Transverse colon (tissue), 4 donors: ENCODE data around the gene CAPN1. TPM values are rescaled to one million over a fixed set of nuclear protein-coding genes. Genes with fewer than 3 reads are reported as not detected.

Source experiments
- DNase-seq: peaks from one replicate; pipeline ENCODE4 v3.0.0-alpha.2; 2019
- H3K27ac ChIP-seq, 4 donors: fragments of 200-600 bp; sonication (generic); 2 replicates each; pipeline ENCODE4 v1.5.1; 2016 to 2018; ENCODE audit warnings: inconsistent platforms in 4 of 4
- H3K27me3 ChIP-seq: fragments of 200-600 bp; sonication (generic); 2 replicates; pipeline ENCODE4 v1.5.1; 2017; ENCODE audit warnings: inconsistent platforms
- H3K36me3 ChIP-seq, 4 donors: fragments of 200-600 bp; sonication (generic); 2 replicates each; pipeline ENCODE4 v1.5.1; 2017 to 2019; ENCODE audit warnings: inconsistent platforms in 4 of 4
- H3K4me1 ChIP-seq, 4 donors: fragments of 200-600 bp; sonication (generic); 2 replicates each; pipeline ENCODE4 v1.5.1; 2017 to 2020; ENCODE audit warnings: inconsistent platforms in 4 of 4
- H3K4me3 ChIP-seq, 4 donors: fragments of 200-600 bp; sonication (generic); 1 replicate in 1 of 4; 2 replicates in 3 of 4; pipeline versions ENCODE4 v1.5.1 to v1.6.1; 2017 to 2019; ENCODE audit warnings: inconsistent platforms in 4 of 4
- H3K9me3 ChIP-seq, 2 donors: fragments of 200-600 bp; sonication (generic); 2 replicates each; pipeline ENCODE4 v1.5.1; 2017 to 2019; ENCODE audit warnings: inconsistent platforms in 2 of 2
- CTCF ChIP-seq, 5 experiments: fragments of 200-600 bp in 3 of 5; fragments of 450-650 bp in 2 of 5; sonication (generic) in 3 of 5; IDR thresholded peaks; 1 replicate in 2 of 5; 2 replicates in 3 of 5; pipeline ENCODE4 v1.5.1; 2016 to 2017; ENCODE audit warnings: antibody characterized with exemption in 5 of 5, inconsistent platforms in 3 of 5, mild to moderate bottlenecking in 2 of 5, moderate library complexity in 1 of 5
- EP300 ChIP-seq: sonication (generic); formaldehyde crosslinking; IDR thresholded peaks from one replicate; pipeline ENCODE4 v1.6.1; 2017; ENCODE audit warnings: antibody characterized with exemption, low read depth
- POLR2A ChIP-seq: fragments of 450-650 bp; IDR thresholded peaks from one replicate; pipeline ENCODE4 v1.6.1; 2016; ENCODE audit warnings: antibody characterized with exemption, mild to moderate bottlenecking, moderate library complexity
- POLR2AphosphoS5 ChIP-seq, 3 donors: sonication (generic); formaldehyde crosslinking; IDR thresholded peaks; one replicate each; pipeline ENCODE4 v1.6.1; 2016; ENCODE audit warnings: antibody characterized with exemption in 3 of 3
- WGBS, 2 donors: methylation state at CpG; one replicate each; pipeline ENCODE4 v1.1.5; 2018; ENCODE audit warnings: low coverage in 1 of 2; 5-methylcytosine and 5-hydroxymethylcytosine counted together
- in situ Hi-C, 4 donors: fragments of 200-750 bp; cut with MboI; loops; one replicate each; pipeline versions ENCODE4 v1.15.0 to v1.15.1; 2017; ENCODE audit warnings: low sequenced_read_pairs in 3 of 4, low pct_ligation_motif_present in 1 of 4, low pct_unique_long_range_greater_than_20kb in 1 of 4
- intact Hi-C: fragments of 100-400 bp; cut with DNase I; formaldehyde crosslinking; loops from one replicate; pipeline ENCODE4 v1.15.1; 2023; ENCODE audit warnings: low total_unique reads
- total RNA-seq, 4 donors: library from RNA; depleted of rRNA; stranded (reverse); fragments of >200 nt; gene quantifications; one replicate each; pipeline ENCODE4 v1.1.0, GENCODE V29; 2016

The CAPN1 gene
- total RNA-seq, 4 donors from 2014 or later: 211 to 1,179 (median 376) TPM

DNA sequence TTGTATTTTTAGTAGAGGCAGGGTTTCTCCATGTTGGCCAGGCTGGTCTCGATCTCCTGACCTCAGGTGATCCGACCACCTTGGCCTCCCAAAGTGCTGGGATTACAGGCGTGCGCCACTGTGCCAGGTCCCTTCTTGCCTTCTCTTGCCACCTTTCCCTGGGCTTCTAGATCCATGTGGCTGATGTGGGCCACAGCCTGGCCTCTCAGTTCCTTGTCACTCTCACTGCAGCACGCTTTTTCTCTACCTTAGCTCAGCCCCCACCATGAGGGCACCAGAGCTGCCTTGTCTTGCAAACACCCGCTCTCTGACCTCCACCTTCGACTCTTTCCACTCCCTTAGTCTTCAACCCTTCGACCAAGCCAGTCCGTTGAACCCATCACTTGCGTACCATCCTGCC, 7.5 kb downstream of the CAPN1 start:
- no peaks in the 10 kb centered on the region for H3K9me3 ChIP-seq
- H3K27me3 ChIP-seq: no peaks in the 10 kb centered on the region
- H3K4me3 ChIP-seq: no peak overlapping the region
- peaks cover 0 to 49% (median 23%) of the 10 kb centered on the region in 4 donors for H3K36me3 ChIP-seq
- intact Hi-C loops: no loop called here
- H3K4me1 ChIP-seq: no peaks in the 10 kb centered on the region
- in situ Hi-C loops: loop anchor here in 1 of 4 donors (10.0 kb wide), 1 partner anchor 54 kb away; the partner anchor contains the start of gene SYVN1
- DNase-seq: no peak
- no peak overlapping the region for H3K27ac ChIP-seq
- 85 to 92% methylated on average over 8 to 10 of the region's 10 CpGs for WGBS, 2 donors
- TF ChIP-seq POLR2A (no peak), EP300 (no peak), CTCF (IDR thresholded peaks at IDR 0.05) (no peak), POLR2AphosphoS5 (IDR thresholded peaks at IDR 0.05) (no peak)

GRCh38 chr11:65194564-65194963, 12.8 kb downstream of the CAPN1 start:
- no peaks in the 10 kb centered on the region for H3K9me3 ChIP-seq
- 83 to 100% methylated on average over 1 to 2 of the region's 2 CpGs for WGBS, 2 donors
- intact Hi-C loops (no loop called here), in situ Hi-C loops (no loop called here)
- no peaks in the 10 kb centered on the region for H3K27me3 ChIP-seq
- H3K36me3 ChIP-seq: peaks cover 0 to 62% (median 30%) of the 10 kb centered on the region in 4 donors
- TF ChIP-seq CTCF (IDR thresholded peaks at IDR 0.05) (no peak), POLR2A (no peak), POLR2AphosphoS5 (IDR thresholded peaks at IDR 0.05) (no peak), EP300 (no peak)
- H3K27ac ChIP-seq: no peak overlapping the region
- DNase-seq: no peak
- no peaks in the 10 kb centered on the region for H3K4me1 ChIP-seq
- H3K4me3 ChIP-seq: no peak overlapping the region

DNA sequence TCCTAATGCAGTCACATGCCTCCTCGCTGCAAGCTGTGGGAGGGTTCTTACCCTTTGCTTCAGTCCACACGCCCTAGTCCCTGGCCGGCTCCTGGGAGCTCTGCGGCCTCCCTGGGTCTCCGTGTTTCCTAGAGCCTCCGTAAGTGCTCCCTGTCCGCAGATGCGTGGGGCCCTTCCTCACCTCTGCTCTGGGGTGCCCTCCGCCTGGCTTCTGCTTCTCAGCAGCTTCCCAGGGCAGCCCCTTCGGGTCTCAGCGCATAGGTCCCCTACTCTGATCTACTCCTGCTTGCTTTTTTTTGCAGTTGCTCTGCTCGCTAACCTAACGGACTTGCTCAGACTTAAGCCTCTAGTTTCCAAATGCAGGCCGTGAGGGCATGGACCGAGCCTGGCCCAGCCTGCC, 22.4 kb downstream of the CAPN1 start:
- in situ Hi-C loops: no loop called here
- no peak overlapping the region for H3K27ac ChIP-seq
- intact Hi-C loops: no loop called here
- TF ChIP-seq POLR2A (no peak), CTCF (IDR thresholded peaks at IDR 0.05) (no peak), EP300 (no peak), POLR2AphosphoS5 (IDR thresholded peaks at IDR 0.05) (no peak)
- H3K9me3 ChIP-seq: no peaks in the 10 kb centered on the region
- H3K4me1 ChIP-seq: peaks cover 0 to 11% (median 9%) of the 10 kb centered on the region in 4 donors
- WGBS, 2 donors: 97% methylated on average over 15 of the region's 15 CpGs; no CpG with 5 or more reads in 1 of the 2 donors
- no peak overlapping the region for H3K4me3 ChIP-seq
- DNase-seq: no peak
- H3K27me3 ChIP-seq: no peaks in the 10 kb centered on the region
- peaks cover 0 to 42% (median 13%) of the 10 kb centered on the region in 4 donors for H3K36me3 ChIP-seq

DNA sequence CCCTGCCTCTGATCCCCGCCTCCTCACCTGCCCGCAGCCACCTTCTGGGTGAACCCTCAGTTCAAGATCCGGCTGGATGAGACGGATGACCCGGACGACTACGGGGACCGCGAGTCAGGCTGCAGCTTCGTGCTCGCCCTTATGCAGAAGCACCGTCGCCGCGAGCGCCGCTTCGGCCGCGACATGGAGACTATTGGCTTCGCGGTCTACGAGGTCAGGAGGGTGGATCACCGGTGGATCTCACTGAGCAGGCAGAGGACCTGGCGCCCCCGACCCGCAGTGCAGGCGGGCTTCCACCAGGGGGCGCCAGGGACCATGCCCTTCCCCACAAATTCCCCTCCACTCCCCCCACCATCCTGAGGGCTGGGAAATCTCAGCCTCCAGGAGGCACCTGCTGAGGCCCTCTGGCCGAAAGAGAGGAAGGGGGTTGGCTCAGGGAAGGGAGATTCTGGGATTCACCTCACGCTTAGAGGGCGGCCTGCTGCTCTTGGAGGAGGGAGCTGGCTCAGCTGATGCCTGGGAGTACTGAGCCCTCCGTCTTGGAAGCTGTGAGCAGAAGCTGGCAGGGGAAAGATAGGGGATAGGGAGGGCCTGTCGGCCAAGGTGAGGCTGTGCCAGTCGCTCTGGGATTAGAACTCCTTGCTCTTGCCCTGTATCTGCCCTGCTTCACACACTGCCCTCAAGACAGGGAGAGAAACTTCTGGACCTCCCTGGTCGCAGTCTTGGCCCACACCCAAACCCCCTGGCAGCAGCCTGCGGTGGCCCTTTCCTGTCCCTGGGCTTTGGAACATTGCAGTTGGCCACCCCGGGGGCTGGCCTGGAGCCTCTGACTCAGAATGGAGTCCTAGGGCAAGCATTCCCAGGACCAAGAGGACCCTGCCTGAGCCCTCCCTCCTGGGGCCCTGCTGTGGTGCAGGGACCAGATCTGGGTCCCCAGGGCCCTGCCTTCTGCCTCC, 23.2 kb downstream of the CAPN1 start:
- Histone ChIP-seq H3K9me3 (no peaks in the 10 kb centered on the region), H3K27ac (no peak overlapping the region), H3K36me3 (peaks cover 0 to 41% (median 12%) of the 10 kb centered on the region in 4 donors), H3K4me1 (peaks cover 0 to 11% (median 9%) of the 10 kb centered on the region in 4 donors), H3K27me3 (no peaks in the 10 kb centered on the region), H3K4me3 (no peak overlapping the region)
- DNase-seq: no peak
- intact Hi-C loops (no loop called here), in situ Hi-C loops (no loop called here)
- TF ChIP-seq CTCF (IDR thresholded peaks at IDR 0.05) (peak; percentile 67 to 92 (median 90)), EP300 (no peak)
- WGBS, 2 donors: 70 to 92% methylated on average over 2 to 30 of the region's 38 CpGs
